HepG2 (cell line): ENCODE measurements around the gene THRA. TPM values are rescaled to one million over a fixed set of nuclear protein-coding genes. Genes with fewer than 3 reads are reported as not detected.

Experiments
- CBX1 ChIP-seq: IDR thresholded peaks from one replicate; pipeline ENCODE4 v1.6.1; 2016; ENCODE audit warnings: antibody characterized with exemption, low read depth
- DNMT3B ChIP-seq: conservative IDR thresholded peaks from 2 replicates; pipeline ENCODE4 v1.6.1; 2016; ENCODE audit warnings: missing biosample characterization, control low read depth
- DR1 ChIP-seq: sonication (generic); formaldehyde crosslinking; IDR thresholded peaks from 2 replicates; pipeline ENCODE4 v1.8.0; 2021; ENCODE audit warnings: mild to moderate bottlenecking, missing genetic modification reagents, inconsistent platforms
- GRHL1 ChIP-seq: sonication (generic); formaldehyde crosslinking; conservative IDR thresholded peaks from 2 replicates; pipeline ENCODE4 v1.8.0; 2022; ENCODE audit warnings: missing genetic modification reagents
- HMGXB4 ChIP-seq, 2 experiments: sonication (generic) in 1 of 2; formaldehyde crosslinking in 1 of 2; IDR thresholded peaks; 2 replicates each; pipeline versions ENCODE4 v1.4.0 to v1.6.1; 2018 to 2020; ENCODE audit warnings: missing genetic modification reagents in 2 of 2, borderline replicate concordance in 1 of 2, low read depth in 1 of 2, mild to moderate bottlenecking in 1 of 2, missing biosample characterization in 1 of 2
- ISL2 ChIP-seq: sonication (generic); formaldehyde crosslinking; IDR thresholded peaks from 2 replicates; pipeline ENCODE4 v1.5.0; 2020; ENCODE audit warnings: missing genetic modification reagents
- JDP2 ChIP-seq: sonication (generic); formaldehyde crosslinking; IDR thresholded peaks from 2 replicates; pipeline ENCODE4 v1.8.1; 2022; ENCODE audit warnings: missing genetic modification reagents, borderline replicate concordance
- KDM1A ChIP-seq: IDR thresholded peaks from 2 replicates; pipeline ENCODE4 v1.6.1; 2016; ENCODE audit warnings: missing compliant biosample characterization
- LRRFIP1 ChIP-seq: sonication (generic); formaldehyde crosslinking; conservative IDR thresholded peaks from 2 replicates; pipeline ENCODE4 v1.4.0; 2020; ENCODE audit warnings: missing genetic modification reagents
- MTA1 ChIP-seq: sonication (generic); formaldehyde crosslinking; IDR thresholded peaks from 2 replicates; pipeline ENCODE4 v1.4.0; 2020; ENCODE audit warnings: missing genetic modification reagents, mild to moderate bottlenecking, borderline replicate concordance
- NR3C1 ChIP-seq: sonication (generic); formaldehyde crosslinking; IDR thresholded peaks from 2 replicates; pipeline ENCODE4 v1.4.0; 2020; ENCODE audit warnings: missing genetic modification reagents
- SIX1 ChIP-seq: sonication (generic); formaldehyde crosslinking; IDR thresholded peaks from 2 replicates; pipeline ENCODE4 v1.4.0; 2020; ENCODE audit warnings: missing genetic modification reagents, borderline replicate concordance
- SP1 ChIP-seq, 2 experiments: fragments of 450-650 bp in 1 of 2; sonication (generic) in 1 of 2; formaldehyde crosslinking in 1 of 2; IDR thresholded peaks; 2 replicates each; pipeline versions ENCODE4 v1.4.0 to v1.6.1; 2016 to 2020; ENCODE audit warnings: missing genetic modification reagents in 1 of 2
- SRF ChIP-seq: IDR thresholded peaks from 2 replicates; pipeline ENCODE4 v1.6.1; 2011; ENCODE audit warnings: mild to moderate bottlenecking, low read depth, low read length, moderate library complexity
- STAT5B ChIP-seq: sonication (generic); formaldehyde crosslinking; IDR thresholded peaks from 2 replicates; pipeline ENCODE4 v1.4.0; 2020; ENCODE audit warnings: missing genetic modification reagents
- TFE3 ChIP-seq: IDR thresholded peaks from 2 replicates; pipeline ENCODE4 v1.6.1; 2016
- ZBTB1 ChIP-seq: sonication (generic); formaldehyde crosslinking; IDR thresholded peaks from 2 replicates; pipeline ENCODE4 v1.4.0; 2020; ENCODE audit warnings: missing genetic modification reagents, borderline replicate concordance
- ZFP37 ChIP-seq: sonication (generic); formaldehyde crosslinking; IDR thresholded peaks from 2 replicates; pipeline ENCODE4 v1.4.0; 2020; ENCODE audit warnings: missing genetic modification reagents, borderline replicate concordance
- ZNF337 ChIP-seq: sonication (generic); formaldehyde crosslinking; IDR thresholded peaks from 2 replicates; pipeline ENCODE4 v1.5.1; 2020; ENCODE audit warnings: missing genetic modification reagents, low read depth, mild to moderate bottlenecking, borderline replicate concordance
- ZNF543 ChIP-seq: sonication (generic); formaldehyde crosslinking; IDR thresholded peaks from 2 replicates; pipeline ENCODE4 v1.4.0; 2020; ENCODE audit warnings: mild to moderate bottlenecking, missing genetic modification reagents
- ZNF598 ChIP-seq: sonication (generic); formaldehyde crosslinking; IDR thresholded peaks from 2 replicates; pipeline ENCODE4 v1.5.1; 2020; ENCODE audit warnings: mild to moderate bottlenecking, missing genetic modification reagents, borderline replicate concordance
- ZNF768 ChIP-seq: sonication (generic); formaldehyde crosslinking; IDR thresholded peaks from 2 replicates; pipeline ENCODE4 v1.4.0; 2020; ENCODE audit warnings: missing genetic modification reagents
- polyA plus RNA-seq, 8 experiments: library from polyadenylated mRNA; depleted of rRNA in 3 of 8; stranded (reverse) in 7 of 8; unstranded in 1 of 8; fragments of >200 nt; fragmentation: Illumina TruSeq in 4 of 8; extraction: Trizol in 4 of 8; gene quantifications; 2 replicates each; pipeline versions ENCODE4 v1.2.1 to v1.2.3, GENCODE V29; 2011 to 2016; ENCODE audit warnings: low read depth in 4 of 8, missing spikeins in 1 of 8, mixed read lengths in 1 of 8; ENCODE audit not compliant: insufficient read depth in 1 of 8
- total RNA-seq, 5 experiments: library from RNA; depleted of rRNA; stranded (reverse); fragments of >200 nt; fragmentation: Illumina TruSeq; extraction: Trizol; gene quantifications; 2 replicates each; pipeline ENCODE4 v1.2.3, GENCODE V29; 2016; ENCODE audit warnings: low read depth in 1 of 5

The THRA gene
- total and polyA plus RNA-seq, 2 of the 13 experiments (the other 11 are each of a cell fraction or from before 2014, with no cell fraction given): 8.0 to 9.9 TPM

GRCh38 chr17:40122999-40123810 is 60.4 kb downstream of the THRA start (continued):
- TF ChIP-seq ZNF337 (CRISPR knock-in tag) (no peak), SP1 (IDR thresholded peaks at IDR 0.05) (no peak), SP1 (CRISPR knock-in tag; IDR thresholded peaks at IDR 0.05) (peak; percentile 23; the same call in 1 of the 2 replicates), ZBTB1 (CRISPR knock-in tag) (no peak), SIX1 (no peak), KDM1A (CRISPR knock-in tag) (no peak), ZNF543 (no peak; the same call in 1 of the 2 replicates), JDP2 (no peak), DR1 (CRISPR knock-in tag) (no peak), NR3C1 (CRISPR knock-in tag) (no peak), MTA1 (CRISPR knock-in tag) (no peak; the same call in 1 of the 2 replicates), STAT5B (CRISPR knock-in tag) (no peak), HMGXB4 (CRISPR knock-in tag; IDR thresholded peaks at IDR 0.05; ENCODE audit: borderline replicate concordance in 1 of 2, low read depth in 1 of 2) (peak; percentile 67 to 86; a peak in 2 of 4 replicates), LRRFIP1 (no peak), ISL2 (CRISPR knock-in tag) (no peak), TFE3 (CRISPR knock-in tag) (0 out of 2 replicates have a peak, but pooled peaks have one; percentile 8), GRHL1 (CRISPR knock-in tag) (no peak), DNMT3B (CRISPR knock-in tag) (no peak), CBX1 (peak; percentile 30), ZNF598 (no peak), ZNF768 (CRISPR knock-in tag) (no peak), ZFP37 (CRISPR knock-in tag) (peak; percentile 17; the same call in 1 of the 2 replicates), SRF (no peak)
